ENCODE measurements around the gene ELOVL4.

- TF ChIP-seq CTCF (IDR thresholded peaks at IDR 0.05; ENCODE audit: low read depth, low read length) (no peak), EZH2phosphoT487 (IDR thresholded peaks at IDR 0.05; ENCODE audit: low read depth) (no peak)
Measured at GRCh38 chr6:79913369-79913768, 34.0 kb downstream of the ELOVL4 start.
